Measurements from ENCODE around the gene DIO1. TPM values are rescaled to one million over a fixed set of nuclear protein-coding genes. Genes with fewer than 3 reads are reported as not detected.

The DIO1 gene
- total RNA-seq, 1 donor, result not detected

- no peak for TF ChIP-seq CTCF (IDR thresholded peaks at IDR 0.05; ENCODE audit: insufficient read depth, low read depth, low read length)
- DNase-seq (ENCODE audit: low read depth), result peak; percentile 85
Observed at GRCh38 chr1:53938136-53938830, 44.3 kb downstream of the DIO1 start.

GRCh38 chr1:53942127-53942957 lies 48.4 kb downstream of the DIO1 start:
- no peak for DNase-seq (ENCODE audit: low read depth)
- no peak overlapping the region for H3K4me3 ChIP-seq (ENCODE audit: low read depth, low read length)
- TF ChIP-seq CTCF (IDR thresholded peaks at IDR 0.05; ENCODE audit: insufficient read depth, low read depth, low read length), result no peak

More at GRCh38 chr1:53938136-53938830, 44.3 kb downstream of the DIO1 start:
- H3K4me3 ChIP-seq (ENCODE audit: low read depth, low read length), result no peak overlapping the region

- no peak for TF ChIP-seq CTCF (IDR thresholded peaks at IDR 0.05; ENCODE audit: insufficient read depth, low read depth, low read length)
- no peak for DNase-seq (ENCODE audit: low read depth)
- no peak overlapping the region for H3K4me3 ChIP-seq (ENCODE audit: low read depth, low read length)
Observed at GRCh38 chr1:53943090-53943489, 49.1 kb downstream of the DIO1 start.

GRCh38 chr1:53943490-53944043 lies 49.6 kb downstream of the DIO1 start:
- no peak overlapping the region for H3K4me3 ChIP-seq (ENCODE audit: low read depth, low read length)
- TF ChIP-seq CTCF (IDR thresholded peaks at IDR 0.05; ENCODE audit: insufficient read depth, low read depth, low read length), result no peak
- no peak for DNase-seq (ENCODE audit: low read depth)

- no peak for TF ChIP-seq CTCF (IDR thresholded peaks at IDR 0.05; ENCODE audit: insufficient read depth, low read depth, low read length)
- peak overlapping the region; percentile 96 for H3K4me3 ChIP-seq (ENCODE audit: low read depth, low read length)
- DNase-seq (ENCODE audit: low read depth), result no peak
Observed at GRCh38 chr1:53944469-53945182, 50.6 kb downstream of the DIO1 start.

GRCh38 chr1:53945183-53945432 lies 51.1 kb downstream of the DIO1 start:
- peak overlapping the region; percentile 96 for H3K4me3 ChIP-seq (ENCODE audit: low read depth, low read length)
- DNase-seq (ENCODE audit: low read depth), result no peak
- no peak for TF ChIP-seq CTCF (IDR thresholded peaks at IDR 0.05; ENCODE audit: insufficient read depth, low read depth, low read length)
